Measurements from ENCODE around the gene VTA1. TPM values are rescaled to one million over a fixed set of nuclear protein-coding genes. Genes with fewer than 3 reads are reported as not detected.

VTA1 gene
- total and polyA plus RNA-seq, 4 donors = 17.3 to 33.2 (median 28.3) TPM

GRCh38 chr6:142152746-142153145 lies 5.7 kb downstream of the VTA1 start:
- H3K4me1 ChIP-seq (ENCODE audit: control insufficient read depth in 4 of 4, insufficient read depth in 4 of 4, low read length in 3 of 4) = peaks cover 6 to 25% (median 18%) of the 10 kb centered on the region in 4 donors
- H3K27ac ChIP-seq (ENCODE audit: low read depth in 1 of 2, low read length in 2 of 2) = no peak overlapping the region
- H3K36me3 ChIP-seq (ENCODE audit: control insufficient read depth in 4 of 4, insufficient read depth in 3 of 4, low read depth in 1 of 4, low read length in 3 of 4) = no peaks in the 10 kb centered on the region
- no peaks in the 10 kb centered on the region for H3K9me3 ChIP-seq (ENCODE audit: control insufficient read depth in 4 of 4, low read length in 3 of 4)
- H3K4me3 ChIP-seq (ENCODE audit: low read depth in 1 of 3, low read length in 3 of 3) = no peak overlapping the region
- H3K27me3 ChIP-seq (ENCODE audit: control insufficient read depth in 4 of 4, insufficient read depth in 4 of 4, low read length in 3 of 4) = no peaks in the 10 kb centered on the region
- no peak for TF ChIP-seq FOXA2 (IDR thresholded peaks at IDR 0.05)
- TF ChIP-seq, protein P1, sequence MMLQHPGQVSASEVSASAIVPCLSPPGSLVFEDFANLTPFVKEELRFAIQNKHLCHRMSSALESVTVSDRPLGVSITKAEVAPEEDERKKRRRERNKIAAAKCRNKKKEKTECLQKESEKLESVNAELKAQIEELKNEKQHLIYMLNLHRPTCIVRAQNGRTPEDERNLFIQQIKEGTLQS (IDR thresholded peaks at IDR 0.05) = no peak
- TF ChIP-seq, protein P2, sequence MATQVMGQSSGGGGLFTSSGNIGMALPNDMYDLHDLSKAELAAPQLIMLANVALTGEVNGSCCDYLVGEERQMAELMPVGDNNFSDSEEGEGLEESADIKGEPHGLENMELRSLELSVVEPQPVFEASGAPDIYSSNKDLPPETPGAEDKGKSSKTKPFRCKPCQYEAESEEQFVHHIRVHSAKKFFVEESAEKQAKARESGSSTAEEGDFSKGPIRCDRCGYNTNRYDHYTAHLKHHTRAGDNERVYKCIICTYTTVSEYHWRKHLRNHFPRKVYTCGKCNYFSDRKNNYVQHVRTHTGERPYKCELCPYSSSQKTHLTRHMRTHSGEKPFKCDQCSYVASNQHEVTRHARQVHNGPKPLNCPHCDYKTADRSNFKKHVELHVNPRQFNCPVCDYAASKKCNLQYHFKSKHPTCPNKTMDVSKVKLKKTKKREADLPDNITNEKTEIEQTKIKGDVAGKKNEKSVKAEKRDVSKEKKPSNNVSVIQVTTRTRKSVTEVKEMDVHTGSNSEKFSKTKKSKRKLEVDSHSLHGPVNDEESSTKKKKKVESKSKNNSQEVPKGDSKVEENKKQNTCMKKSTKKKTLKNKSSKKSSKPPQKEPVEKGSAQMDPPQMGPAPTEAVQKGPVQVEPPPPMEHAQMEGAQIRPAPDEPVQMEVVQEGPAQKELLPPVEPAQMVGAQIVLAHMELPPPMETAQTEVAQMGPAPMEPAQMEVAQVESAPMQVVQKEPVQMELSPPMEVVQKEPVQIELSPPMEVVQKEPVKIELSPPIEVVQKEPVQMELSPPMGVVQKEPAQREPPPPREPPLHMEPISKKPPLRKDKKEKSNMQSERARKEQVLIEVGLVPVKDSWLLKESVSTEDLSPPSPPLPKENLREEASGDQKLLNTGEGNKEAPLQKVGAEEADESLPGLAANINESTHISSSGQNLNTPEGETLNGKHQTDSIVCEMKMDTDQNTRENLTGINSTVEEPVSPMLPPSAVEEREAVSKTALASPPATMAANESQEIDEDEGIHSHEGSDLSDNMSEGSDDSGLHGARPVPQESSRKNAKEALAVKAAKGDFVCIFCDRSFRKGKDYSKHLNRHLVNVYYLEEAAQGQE (IDR thresholded peaks at IDR 0.05) = no peak
- TF ChIP-seq MAX (IDR thresholded peaks at IDR 0.05) = no peak
- TF ChIP-seq YY1 (IDR thresholded peaks at IDR 0.05) = no peak
- no peak for TF ChIP-seq TAF1 (conservative IDR thresholded peaks at IDR 0.05)
- TF ChIP-seq JUND (IDR thresholded peaks at IDR 0.05) = no peak
- no peak for TF ChIP-seq GABPA (IDR thresholded peaks at IDR 0.05 in 1 of 2, conservative IDR thresholded peaks at IDR 0.05 in 1 of 2)
- TF ChIP-seq CTCF (IDR thresholded peaks at IDR 0.05; ENCODE audit: low read depth, low read length, missing input control) = no peak
- TF ChIP-seq ZBTB33 (IDR thresholded peaks at IDR 0.05) = no peak
- TF ChIP-seq EGR1 (IDR thresholded peaks at IDR 0.05; ENCODE audit: low read depth in 2 of 2) = no peak
- TF ChIP-seq SP1 (IDR thresholded peaks at IDR 0.05) = no peak
- no peak for TF ChIP-seq RXRA (IDR thresholded peaks at IDR 0.05)
- TF ChIP-seq HNF4G (IDR thresholded peaks at IDR 0.05) = no peak
- no peak for DNase-seq (ENCODE audit: low spot score)
- H3K9ac ChIP-seq (ENCODE audit: low read depth in 1 of 2, low read length in 2 of 2) = no peak overlapping the region

GRCh38 chr6:142153196-142153595 lies 6.1 kb downstream of the VTA1 start:
- no peaks in the 10 kb centered on the region for H3K27me3 ChIP-seq (ENCODE audit: control insufficient read depth in 4 of 4, insufficient read depth in 4 of 4, low read length in 3 of 4)
- no peak for DNase-seq (ENCODE audit: low spot score)
- H3K27ac ChIP-seq (ENCODE audit: low read depth in 1 of 2, low read length in 2 of 2) = no peak overlapping the region
- no peaks in the 10 kb centered on the region for H3K9me3 ChIP-seq (ENCODE audit: control insufficient read depth in 4 of 4, low read length in 3 of 4)
- no peak overlapping the region for H3K4me3 ChIP-seq (ENCODE audit: low read depth in 1 of 3, low read length in 3 of 3)
- no peak overlapping the region for H3K9ac ChIP-seq (ENCODE audit: low read depth in 1 of 2, low read length in 2 of 2)
- WGBS = 81% methylated on average over 2 of the region's 2 CpGs
- H3K4me1 ChIP-seq (ENCODE audit: control insufficient read depth in 4 of 4, insufficient read depth in 4 of 4, low read length in 3 of 4) = peaks cover 4 to 21% (median 14%) of the 10 kb centered on the region in 4 donors
- H3K36me3 ChIP-seq (ENCODE audit: control insufficient read depth in 4 of 4, insufficient read depth in 3 of 4, low read depth in 1 of 4, low read length in 3 of 4) = no peaks in the 10 kb centered on the region
- no peak for TF ChIP-seq MAX (IDR thresholded peaks at IDR 0.05)
- no peak for TF ChIP-seq GABPA (IDR thresholded peaks at IDR 0.05 in 1 of 2, conservative IDR thresholded peaks at IDR 0.05 in 1 of 2)
- TF ChIP-seq ZBTB33 (IDR thresholded peaks at IDR 0.05) = no peak
- TF ChIP-seq, protein P2 (IDR thresholded peaks at IDR 0.05) = no peak
- no peak for TF ChIP-seq YY1 (IDR thresholded peaks at IDR 0.05)
- TF ChIP-seq FOXA1 (IDR thresholded peaks at IDR 0.05) = no peak
